Naive thymus-derived CD8-positive, alpha-beta T cell (primary cell): Measurements from ENCODE around the gene KIF26B. TPM values are rescaled to one million over a fixed set of nuclear protein-coding genes. Genes with fewer than 3 reads are reported as not detected.

ENCODE experiments used
- ATAC-seq, 2 donors: fragments of 150-1000 bp; cut with Tn5 transposase in 1 of 2; sonication (Bioruptor Pico), chemical (Tn5 transposase) in 1 of 2; 1 replicate in 1 of 2; 2 replicates in 1 of 2; pipeline ENCODE4 v1.10.0; 2021; ENCODE audit warnings: mild to moderate bottlenecking in 2 of 2, moderate library complexity in 2 of 2
- POLR2A ChIA-PET: fragments of 350-600 bp; sonication (Branson Sonifier 250); formaldehyde crosslinking; loops from one replicate; lab custom pipeline; 2021; ENCODE audit warnings: antibody characterized with exemption; lab: Charles Lee
- DNase-seq, 10 donors: peaks; one replicate each; pipeline versions ENCODE4 v3.0.0 to v3.0.0-alpha.2; 2020 to 2022
- H3K27ac Mint-ChIP-seq, 10 donors: one replicate each; pipeline ENCODE4 v1.8.0; 2020 to 2022; ENCODE audit warnings: mild to moderate bottlenecking in 10 of 10, mixed read lengths in 10 of 10, moderate library complexity in 4 of 10, inconsistent platforms in 1 of 10
- H3K27me3 Mint-ChIP-seq, 5 donors: one replicate each; pipeline ENCODE4 v1.8.0; 2021 to 2022; ENCODE audit warnings: mixed read lengths in 5 of 5
- H3K36me3 Mint-ChIP-seq, 3 donors: one replicate each; pipeline ENCODE4 v1.8.0; 2020 to 2022; ENCODE audit warnings: mixed read lengths in 3 of 3, mild to moderate bottlenecking in 2 of 3, inconsistent platforms in 1 of 3
- H3K4me1 Mint-ChIP-seq, 4 donors: one replicate each; pipeline ENCODE4 v1.8.0; 2021 to 2022; ENCODE audit warnings: mixed read lengths in 4 of 4
- H3K4me3 Mint-ChIP-seq, 10 donors: one replicate each; pipeline ENCODE4 v1.8.0; 2020 to 2022; ENCODE audit warnings: mild to moderate bottlenecking in 10 of 10, mixed read lengths in 10 of 10, moderate library complexity in 6 of 10, inconsistent platforms in 1 of 10
- H3K9me3 Mint-ChIP-seq, 9 donors: one replicate each; pipeline ENCODE4 v1.8.0; 2020 to 2022; ENCODE audit warnings: mixed read lengths in 9 of 9, mild to moderate bottlenecking in 3 of 9, inconsistent platforms in 1 of 9, moderate library complexity in 1 of 9
- polyA plus RNA-seq, 3 donors: library from polyadenylated mRNA; unstranded; fragments of 300-500 nt; fragmentation: Illumina TruSeq; gene quantifications; one replicate each; pipeline ENCODE4 v1.2.3, GENCODE V29; 2021
- total RNA-seq, 8 experiments: library from RNA in 2 of 8; stranded (reverse) in 2 of 8; gene quantifications; one replicate each; pipeline ENCODE4 v1.2.3 and lab custom pipeline; 2021 to 2026

KIF26B gene
- total and polyA plus RNA-seq, 5 experiments from 2014 or later = 0.08 to 0.16 TPM; not detected in 3

- H3K27me3 Mint-ChIP-seq = peaks cover 39 to 65% (median 42%) of the 10 kb centered on the region in 5 donors
- ATAC-seq = no peak
- no peak for DNase-seq
- H3K36me3 Mint-ChIP-seq = no peaks in the 10 kb centered on the region
- peaks cover 0 to 13% (median 7%) of the 10 kb centered on the region in 9 donors for H3K9me3 Mint-ChIP-seq
- no peak overlapping the region for H3K4me3 Mint-ChIP-seq
- no peak overlapping the region for H3K27ac Mint-ChIP-seq
- H3K4me1 Mint-ChIP-seq = peaks cover under 1 to 9% (median 7%) of the 10 kb centered on the region in 4 donors
- POLR2A ChIA-PET = no interaction called here
Measured at GRCh38 chr1:245160741-245161400, 6.1 kb downstream of the KIF26B start.

- no peak overlapping the region for H3K27ac Mint-ChIP-seq
- peaks cover 45 to 74% (median 50%) of the 10 kb centered on the region in 5 donors for H3K27me3 Mint-ChIP-seq
- DNase-seq (no peak), ATAC-seq (no peak)
- no peaks in the 10 kb centered on the region for H3K36me3 Mint-ChIP-seq
- peaks cover 2 to 9% (median 6%) of the 10 kb centered on the region in 4 donors for H3K4me1 Mint-ChIP-seq
- POLR2A ChIA-PET = no interaction called here
- H3K9me3 Mint-ChIP-seq = peaks cover 0 to 13% (median 7%) of the 10 kb centered on the region in 9 donors
- no peak overlapping the region for H3K4me3 Mint-ChIP-seq
Measured at GRCh38 chr1:245161866-245162265, 7.1 kb downstream of the KIF26B start.

- ATAC-seq = no peak
- POLR2A ChIA-PET = no interaction called here
- Mint-ChIP-seq H3K27me3 (peaks cover 41 to 72% (median 57%) of the 10 kb centered on the region in 5 donors), H3K27ac (peak overlapping the region in 1 of 10 donors; percentile 41), H3K36me3 (no peaks in the 10 kb centered on the region), H3K9me3 (peaks cover 0 to 2% (median 0%) of the 10 kb centered on the region in 9 donors), H3K4me1 (peaks cover 0 to 14% (median 3%) of the 10 kb centered on the region in 4 donors), H3K4me3 (peak overlapping the region in 1 of 10 donors; percentile 11)
- no peak for DNase-seq
Measured at GRCh38 chr1:245166471-245166885, 11.7 kb downstream of the KIF26B start.

GRCh38 chr1:245168086-245168485, 13.3 kb downstream of the KIF26B start:
- Mint-ChIP-seq H3K4me1 (peaks cover 0 to 14% (median 4%) of the 10 kb centered on the region in 4 donors), H3K27ac (no peak overlapping the region), H3K4me3 (peak overlapping the region in 1 of 10 donors; percentile 1), H3K27me3 (peaks cover 36 to 70% (median 52%) of the 10 kb centered on the region in 5 donors), H3K36me3 (no peaks in the 10 kb centered on the region), H3K9me3 (peaks cover 0 to 3% (median 0%) of the 10 kb centered on the region in 9 donors)
- no peak for ATAC-seq
- no peak for DNase-seq
- POLR2A ChIA-PET = no interaction called here

GRCh38 chr1:245168906-245169305, 14.1 kb downstream of the KIF26B start:
- H3K36me3 Mint-ChIP-seq = no peaks in the 10 kb centered on the region
- POLR2A ChIA-PET = no interaction called here
- no peak overlapping the region for H3K4me3 Mint-ChIP-seq
- peaks cover 0 to 3% (median 0%) of the 10 kb centered on the region in 9 donors for H3K9me3 Mint-ChIP-seq
- H3K27me3 Mint-ChIP-seq = peaks cover 36 to 62% (median 46%) of the 10 kb centered on the region in 5 donors
- DNase-seq (no peak), ATAC-seq (no peak)
- H3K27ac Mint-ChIP-seq = no peak overlapping the region
- H3K4me1 Mint-ChIP-seq = peaks cover 0 to 14% (median 4%) of the 10 kb centered on the region in 4 donors

- Mint-ChIP-seq H3K27me3 (peaks cover 34 to 58% (median 47%) of the 10 kb centered on the region in 5 donors), H3K9me3 (peaks cover 0 to 3% (median 0%) of the 10 kb centered on the region in 9 donors), H3K36me3 (no peaks in the 10 kb centered on the region), H3K27ac (no peak overlapping the region), H3K4me1 (peaks cover 0 to 14% (median 4%) of the 10 kb centered on the region in 4 donors), H3K4me3 (no peak overlapping the region)
- POLR2A ChIA-PET = no interaction called here
- DNase-seq (no peak), ATAC-seq (no peak)
Measured at GRCh38 chr1:245169376-245169775, 14.6 kb downstream of the KIF26B start.

GRCh38 chr1:245172026-245172425, 17.2 kb downstream of the KIF26B start:
- H3K36me3 Mint-ChIP-seq = no peaks in the 10 kb centered on the region
- H3K27me3 Mint-ChIP-seq = peaks cover 20 to 31% (median 27%) of the 10 kb centered on the region in 5 donors
- peaks cover 0 to 3% (median 0%) of the 10 kb centered on the region in 9 donors for H3K9me3 Mint-ChIP-seq
- H3K27ac Mint-ChIP-seq = peak overlapping the region in 1 of 10 donors; percentile 14
- POLR2A ChIA-PET = no interaction called here
- H3K4me1 Mint-ChIP-seq = peaks cover 0 to 11% (median 1%) of the 10 kb centered on the region in 4 donors
- ATAC-seq = no peak
- H3K4me3 Mint-ChIP-seq = no peak overlapping the region
- DNase-seq = no peak

- POLR2A ChIA-PET = no interaction called here
- peaks cover 0 to 3% (median 0%) of the 10 kb centered on the region in 9 donors for H3K9me3 Mint-ChIP-seq
- no peak for ATAC-seq
- peaks cover 0 to 11% (median 1%) of the 10 kb centered on the region in 4 donors for H3K4me1 Mint-ChIP-seq
- H3K27ac Mint-ChIP-seq = no peak overlapping the region
- peaks cover 13 to 23% (median 21%) of the 10 kb centered on the region in 5 donors for H3K27me3 Mint-ChIP-seq
- DNase-seq = no peak
- H3K4me3 Mint-ChIP-seq = peak overlapping the region in 1 of 10 donors; percentile 13
- no peaks in the 10 kb centered on the region for H3K36me3 Mint-ChIP-seq
Measured at GRCh38 chr1:245172829-245173228, 18.0 kb downstream of the KIF26B start.

- no peaks in the 10 kb centered on the region for H3K36me3 Mint-ChIP-seq
- peaks cover 0 to 3% (median 0%) of the 10 kb centered on the region in 9 donors for H3K9me3 Mint-ChIP-seq
- POLR2A ChIA-PET = no interaction called here
Measured at GRCh38 chr1:245173446-245174211, 18.8 kb downstream of the KIF26B start.

GRCh38 chr1:245177071-245177900, 22.5 kb downstream of the KIF26B start:
- POLR2A ChIA-PET = no interaction called here

More at GRCh38 chr1:245173446-245174211, 18.8 kb downstream of the KIF26B start:
- H3K4me1 Mint-ChIP-seq = peaks cover 0 to 4% (median 1%) of the 10 kb centered on the region in 4 donors
- H3K4me3 Mint-ChIP-seq = no peak overlapping the region
- DNase-seq = no peak
- no peak overlapping the region for H3K27ac Mint-ChIP-seq
- peaks cover 7 to 16% (median 15%) of the 10 kb centered on the region in 5 donors for H3K27me3 Mint-ChIP-seq
- no peak for ATAC-seq

GRCh38 chr1:245179706-245180105, 24.9 kb downstream of the KIF26B start:
- POLR2A ChIA-PET = no interaction called here
- H3K27ac Mint-ChIP-seq = no peak overlapping the region
- H3K4me1 Mint-ChIP-seq = peaks cover 0 to 11% (median 2%) of the 10 kb centered on the region in 4 donors
- DNase-seq = no peak
- no peak overlapping the region for H3K4me3 Mint-ChIP-seq
- H3K27me3 Mint-ChIP-seq = peaks cover 0 to 2% (median 0%) of the 10 kb centered on the region in 5 donors
- H3K9me3 Mint-ChIP-seq = no peaks in the 10 kb centered on the region
- no peak for ATAC-seq
- H3K36me3 Mint-ChIP-seq = no peaks in the 10 kb centered on the region

More at GRCh38 chr1:245177071-245177900, 22.5 kb downstream of the KIF26B start:
- ATAC-seq (no peak), DNase-seq (no peak)
- Mint-ChIP-seq H3K9me3 (no peaks in the 10 kb centered on the region), H3K4me3 (no peak overlapping the region), H3K4me1 (peaks cover 0 to 11% (median 2%) of the 10 kb centered on the region in 4 donors), H3K27me3 (peaks cover 0 to 4% (median under 1%) of the 10 kb centered on the region in 5 donors), H3K27ac (no peak overlapping the region), H3K36me3 (no peaks in the 10 kb centered on the region)
